ENCODE measurements around the gene LAIR2. TPM values are rescaled to one million over a fixed set of nuclear protein-coding genes. Genes with fewer than 3 reads are reported as not detected.

LAIR2 gene
- not detected in 2 replicates for total RNA-seq (2014; rRNA removed; shearing (Covaris generic))

GRCh38 chr19:54502518-54503048 is at the start of gene LAIR2:
Gene LAIR2 (plus strand): TSS chr19:54502831. CDS start chr19:54502919, 88 bp downstream.
- no peak for DNase-seq (ENCODE audit: low spot score)

GRCh38 chr19:54453921-54454780 is 48.5 kb upstream of the LAIR2 start:
- DNase-seq (ENCODE audit: low spot score), result no peak

- DNase-seq (ENCODE audit: low spot score), result no peak
Observed at GRCh38 chr19:54454781-54455675, 47.6 kb upstream of the LAIR2 start.

GRCh38 chr19:54455786-54456422 is 46.7 kb upstream of the LAIR2 start:
- no peak for DNase-seq (ENCODE audit: low spot score)

- no peak for DNase-seq (ENCODE audit: low spot score)
Observed at GRCh38 chr19:54456423-54457373, 45.9 kb upstream of the LAIR2 start.

GRCh38 chr19:54457773-54458647 is 44.6 kb upstream of the LAIR2 start:
- no peak for DNase-seq (ENCODE audit: low spot score)

GRCh38 chr19:54458648-54459281 is 43.9 kb upstream of the LAIR2 start:
- DNase-seq (ENCODE audit: low spot score), result no peak

GRCh38 chr19:54459282-54460229 is 43.1 kb upstream of the LAIR2 start:
- DNase-seq (ENCODE audit: low spot score), result no peak

GRCh38 chr19:54460230-54461005 is 42.2 kb upstream of the LAIR2 start:
- DNase-seq (ENCODE audit: low spot score), result no peak

GRCh38 chr19:54461210-54461609 is 41.4 kb upstream of the LAIR2 start:
- DNase-seq (ENCODE audit: low spot score), result no peak

- DNase-seq (ENCODE audit: low spot score), result no peak
Observed at GRCh38 chr19:54461613-54462012, 41.0 kb upstream of the LAIR2 start.

- DNase-seq (ENCODE audit: low spot score), result no peak
Observed at GRCh38 chr19:54462047-54462654, 40.5 kb upstream of the LAIR2 start.

- peak; percentile 88 for DNase-seq (ENCODE audit: low spot score)
Observed at GRCh38 chr19:54462655-54463530, 39.7 kb upstream of the LAIR2 start.

- peak; percentile 100 for DNase-seq (ENCODE audit: low spot score)
Observed at GRCh38 chr19:54463531-54464043, 39.0 kb upstream of the LAIR2 start, which contains the start of gene LENG9. Gene LENG9 (minus strand): TSS chr19:54463778. CDS start chr19:54463526, 252 bp downstream.

GRCh38 chr19:54464044-54464629 is 38.5 kb upstream of the LAIR2 start:
- DNase-seq (ENCODE audit: low spot score), result peak; percentile 100
